HEK293 (cell line): ENCODE results near the gene ZNF776.

ENCODE experiments used
- CTCF ChIA-PET: fragments of 350-600 bp; formaldehyde crosslinking; extraction: SDS; loops from one replicate; lab custom pipeline; 2021; ENCODE audit warnings: antibody characterized with exemption; lab: Yijun Ruan, JAX
- POLR2A ChIA-PET: fragments of 300-600 bp; formaldehyde crosslinking; extraction: SDS; loops from one replicate; lab custom pipeline; 2020; ENCODE audit warnings: antibody characterized with exemption, inconsistent platforms; lab: Yijun Ruan, JAX
- H3K27ac ChIP-seq: fragments of 200-500 bp; sonication (Bioruptor generic); 2 replicates; pipeline ENCODE4 v1.5.1; 2014; ENCODE audit warnings: low read depth, low read length, control low read depth, inconsistent platforms; ENCODE audit errors: extremely low read depth
- H3K36me3 ChIP-seq, 2 experiments: fragments of 200-500 bp in 1 of 2; sonication (Bioruptor generic) in 1 of 2; 1 replicate in 1 of 2; 2 replicates in 1 of 2; pipeline ENCODE4 v1.5.1; 2014 to 2017; ENCODE audit warnings: inconsistent platforms in 2 of 2, low read length in 2 of 2; ENCODE audit not compliant: control insufficient read depth in 2 of 2, insufficient read depth in 1 of 2
- H3K4me1 ChIP-seq: fragments of 200-500 bp; sonication (Bioruptor generic); 2 replicates; pipeline ENCODE4 v1.5.1; 2014; ENCODE audit warnings: mild to moderate bottlenecking, low read length, inconsistent platforms; ENCODE audit not compliant: control insufficient read depth, insufficient read depth
- H3K4me3 ChIP-seq: 2 replicates; pipeline ENCODE4 v1.5.1; 2011; ENCODE audit warnings: low read depth, mild to moderate bottlenecking, control low read depth, low read length, moderate library complexity
- H3K9me3 ChIP-seq: fragments of 200-500 bp; sonication (Bioruptor generic); 2 replicates; pipeline ENCODE4 v1.5.1; 2014; ENCODE audit warnings: low read depth, low read length, inconsistent platforms; ENCODE audit not compliant: control insufficient read depth, insufficient read depth
- ATF2 ChIP-seq: fragments of 450-650 bp; formaldehyde crosslinking; IDR thresholded peaks from 2 replicates; pipeline ENCODE4 v1.5.1; 2016; ENCODE audit warnings: missing biosample characterization, missing genetic modification characterization, low read depth
- BCL11A ChIP-seq: fragments of 450-650 bp; formaldehyde crosslinking; IDR thresholded peaks from 2 replicates; pipeline ENCODE4 v1.5.1; 2016; ENCODE audit warnings: low read depth, missing biosample characterization, missing genetic modification characterization
- GLI4 ChIP-seq: fragments of 450-650 bp; formaldehyde crosslinking; IDR thresholded peaks from 2 replicates; pipeline ENCODE4 v1.5.1; 2016; ENCODE audit warnings: missing biosample characterization, missing genetic modification characterization
- HOXC10 ChIP-seq: sonication (generic); formaldehyde crosslinking; IDR thresholded peaks from 2 replicates; pipeline ENCODE4 v1.8.1; 2023; ENCODE audit warnings: mild to moderate bottlenecking, missing genetic modification reagents
- HOXD13 ChIP-seq: sonication (generic); formaldehyde crosslinking; IDR thresholded peaks from 2 replicates; pipeline ENCODE4 v1.8.0; 2022; ENCODE audit warnings: missing genetic modification reagents, borderline replicate concordance
- KLF1 ChIP-seq: fragments of 450-650 bp; formaldehyde crosslinking; IDR thresholded peaks from 2 replicates; pipeline ENCODE4 v1.5.1; 2016; ENCODE audit warnings: missing biosample characterization, missing genetic modification characterization
- PBX3 ChIP-seq: sonication (generic); formaldehyde crosslinking; IDR thresholded peaks from 2 replicates; pipeline ENCODE4 v1.8.1; 2022; ENCODE audit warnings: mild to moderate bottlenecking, moderate library complexity, missing genetic modification reagents
- SCRT2 ChIP-seq: fragments of 450-650 bp; formaldehyde crosslinking; IDR thresholded peaks from 2 replicates; pipeline ENCODE4 v1.5.1; 2016; ENCODE audit warnings: missing biosample characterization, missing genetic modification characterization
- SP2 ChIP-seq: fragments of 450-650 bp; formaldehyde crosslinking; IDR thresholded peaks from 2 replicates; pipeline ENCODE4 v1.5.1; 2016; ENCODE audit warnings: missing biosample characterization, missing genetic modification characterization
- SP3 ChIP-seq: fragments of 450-650 bp; formaldehyde crosslinking; IDR thresholded peaks from 2 replicates; pipeline ENCODE4 v1.5.1; 2016; ENCODE audit warnings: missing biosample characterization, missing genetic modification characterization
- SP7 ChIP-seq: fragments of 450-650 bp; formaldehyde crosslinking; IDR thresholded peaks from 2 replicates; pipeline ENCODE4 v1.5.1; 2016; ENCODE audit warnings: missing biosample characterization, missing genetic modification characterization
- TRIM28 ChIP-seq: IDR thresholded peaks from 2 replicates; pipeline ENCODE4 v1.6.1; 2011; ENCODE audit warnings: low read length, control low read depth, borderline replicate concordance
- YY1 ChIP-seq: fragments of 450-650 bp; formaldehyde crosslinking; IDR thresholded peaks from 2 replicates; pipeline ENCODE4 v1.5.1; 2018; ENCODE audit warnings: missing biosample characterization, missing genetic modification characterization
- ZBTB20 ChIP-seq: fragments of 450-650 bp; formaldehyde crosslinking; IDR thresholded peaks from 2 replicates; pipeline ENCODE4 v1.5.1; 2016; ENCODE audit warnings: missing biosample characterization, missing genetic modification characterization
- ZBTB7A ChIP-seq: fragments of 450-650 bp; formaldehyde crosslinking; IDR thresholded peaks from 2 replicates; pipeline ENCODE4 v1.5.1; 2016; ENCODE audit warnings: low read depth, missing biosample characterization, missing genetic modification characterization
- ZFHX2 ChIP-seq: fragments of 450-650 bp; formaldehyde crosslinking; conservative IDR thresholded peaks from 2 replicates; pipeline ENCODE4 v1.5.1; 2016; ENCODE audit warnings: missing biosample characterization, missing genetic modification characterization
- ZFP37 ChIP-seq: fragments of 450-650 bp; formaldehyde crosslinking; IDR thresholded peaks from 2 replicates; pipeline ENCODE4 v1.5.1; 2016; ENCODE audit warnings: missing biosample characterization, missing genetic modification characterization
- ZNF2 ChIP-seq: fragments of 450-650 bp; formaldehyde crosslinking; IDR thresholded peaks from 2 replicates; pipeline ENCODE4 v1.5.1; 2016; ENCODE audit warnings: missing biosample characterization, missing genetic modification characterization
- ZNF223 ChIP-seq: fragments of 450-650 bp; formaldehyde crosslinking; IDR thresholded peaks from 2 replicates; pipeline ENCODE4 v1.5.1; 2016; ENCODE audit warnings: missing biosample characterization, missing genetic modification characterization
- ZNF280D ChIP-seq: fragments of 450-650 bp; formaldehyde crosslinking; IDR thresholded peaks from 2 replicates; pipeline ENCODE4 v1.5.1; 2016; ENCODE audit warnings: missing biosample characterization, missing genetic modification characterization
- ZNF292 ChIP-seq: fragments of 450-650 bp; formaldehyde crosslinking; IDR thresholded peaks from 2 replicates; pipeline ENCODE4 v1.5.1; 2016; ENCODE audit warnings: low read depth, missing biosample characterization, missing genetic modification characterization, borderline replicate concordance
- ZNF302 ChIP-seq: fragments of 450-650 bp; formaldehyde crosslinking; IDR thresholded peaks from 2 replicates; pipeline ENCODE4 v1.5.1; 2016; ENCODE audit warnings: missing biosample characterization, missing genetic modification characterization, low read depth
- ZNF473 ChIP-seq: fragments of 450-650 bp; formaldehyde crosslinking; IDR thresholded peaks from 2 replicates; pipeline ENCODE4 v1.5.1; 2017; ENCODE audit warnings: missing biosample characterization, missing genetic modification characterization
- ZNF660 ChIP-seq: fragments of 450-650 bp; IDR thresholded peaks from 2 replicates; pipeline ENCODE4 v1.5.1; 2018; ENCODE audit warnings: missing biosample characterization, mild to moderate bottlenecking, missing genetic modification characterization
- ZNF76 ChIP-seq: fragments of 450-650 bp; formaldehyde crosslinking; IDR thresholded peaks from 2 replicates; pipeline ENCODE4; 2016; ENCODE audit warnings: low read depth, missing biosample characterization, missing genetic modification characterization, borderline replicate concordance
- ZNF843 ChIP-seq: fragments of 450-650 bp; formaldehyde crosslinking; IDR thresholded peaks from 2 replicates; pipeline ENCODE4 v1.5.1; 2016; ENCODE audit warnings: missing biosample characterization, missing genetic modification characterization
- ZXDB ChIP-seq: fragments of 450-650 bp; formaldehyde crosslinking; IDR thresholded peaks from 2 replicates; pipeline ENCODE4 v1.5.1; 2016; ENCODE audit warnings: missing biosample characterization, missing genetic modification characterization

Gene ZNF776

GRCh38 chr19:57746580-57747471 lies at the start of gene ZNF776:
ZNF776 (plus strand) TSS chr19:57746815; CDS start chr19:57747059, 244 bp downstream.
- CTCF ChIA-PET: interaction anchor here (0.7 kb wide), 1 partner anchor 83 kb away, joined by 3 read pairs; no protein-coding TSS in a partner anchor
- H3K4me1 ChIP-seq: no peaks in the 10 kb centered on the region
- H3K36me3 ChIP-seq: peaks cover 32 to 48% of the 10 kb centered on the region in 2 experiments
- H3K9me3 ChIP-seq: peaks cover 5% of the 10 kb centered on the region
- H3K4me3 ChIP-seq: peak within 1 kb of the TSS; percentile 100
- POLR2A ChIA-PET: interaction anchor here (0.5 to 1.5 kb wide), 5 partner anchors 20 to 635 kb away, joined by 3 to 7 read pairs (median 5); partner anchors contain the start of genes ZNF551, ZNF586 and ZNF671
- peak within 1 kb of the TSS; percentile 84 for H3K27ac ChIP-seq
- TF ChIP-seq BCL11A (tag by site-specific recombination) (no peak), SCRT2 (tag by site-specific recombination) (peak; percentile 58), KLF1 (tag by site-specific recombination) (peak; percentile 80), ZNF223 (peak; percentile 25; the same call in 1 of the 2 replicates), ZNF843 (tag by site-specific recombination) (0 out of 2 replicates have a peak, but pooled peaks have one; percentile 13), ZNF76 (tag by site-specific recombination) (peak; percentile 82), GLI4 (0 out of 2 replicates have a peak, but pooled peaks have one; percentile 50), ZNF2 (tag by site-specific recombination) (0 out of 2 replicates have a peak, but pooled peaks have one; percentile 31), HOXC10 (CRISPR knock-in tag) (peak; percentile 95; the same call in 1 of the 2 replicates), ZFHX2 (tag by site-specific recombination) (peak; percentile 22), ZNF660 (tag by site-specific recombination) (peak; percentile 41; the same call in 1 of the 2 replicates), SP3 (tag by site-specific recombination) (peak; percentile 68), ZFP37 (tag by site-specific recombination) (peak; percentile 71; the same call in 1 of the 2 replicates), TRIM28 (0 out of 2 replicates have a peak, but pooled peaks have one; percentile 12), YY1 (peak; percentile 66; the same call in 1 of the 2 replicates), SP2 (tag by site-specific recombination) (peak; percentile 87), ZBTB7A (0 out of 2 replicates have a peak, but pooled peaks have one; percentile 29), ZBTB20 (tag by site-specific recombination) (peak; percentile 24; the same call in 1 of the 2 replicates), ZNF292 (tag by site-specific recombination) (no peak), PBX3 (CRISPR knock-in tag) (peak; percentile 95), ZXDB (peak; percentile 71), ATF2 (tag by site-specific recombination) (no peak), ZNF473 (tag by site-specific recombination) (no peak), HOXD13 (CRISPR knock-in tag) (0 out of 2 replicates have a peak, but pooled peaks have one; percentile 36), ZNF280D (peak; percentile 67; the same call in 1 of the 2 replicates), SP7 (tag by site-specific recombination) (peak; percentile 42; the same call in 1 of the 2 replicates), ZNF302 (tag by site-specific recombination) (no peak)
